ENCODE data around the gene FBXL13.
"Not testable (repeated sequence)": the region's sequence is repeated elsewhere in the genome, so short reads cannot be mapped to it uniquely, and the experiment has no call there.

Gene FBXL13

GRCh38 chr7:103078226-103078625 lies 3.6 kb upstream of the FBXL13 start:
- not testable (repeated sequence) for DNase-seq

DNA sequence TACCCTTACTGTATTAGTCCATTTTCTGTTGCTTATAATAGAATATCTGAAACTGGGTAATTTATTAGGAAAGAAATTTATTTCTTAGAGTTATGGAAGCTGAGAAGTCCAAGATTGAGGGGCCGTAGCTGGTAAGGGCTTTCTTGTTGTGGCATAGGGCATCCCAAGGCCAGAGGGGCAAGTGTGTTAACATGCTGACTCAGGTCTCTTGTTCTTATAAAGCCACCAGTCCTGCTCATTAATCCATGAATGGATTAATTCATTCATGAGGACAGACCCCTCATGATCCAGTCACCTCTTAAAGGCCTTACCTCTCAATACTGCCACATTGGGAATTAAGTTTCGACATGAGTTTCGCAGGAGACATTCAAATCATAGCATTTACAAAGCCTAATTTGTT lies 2.7 kb upstream of the FBXL13 start:
- no peak for DNase-seq

DNA sequence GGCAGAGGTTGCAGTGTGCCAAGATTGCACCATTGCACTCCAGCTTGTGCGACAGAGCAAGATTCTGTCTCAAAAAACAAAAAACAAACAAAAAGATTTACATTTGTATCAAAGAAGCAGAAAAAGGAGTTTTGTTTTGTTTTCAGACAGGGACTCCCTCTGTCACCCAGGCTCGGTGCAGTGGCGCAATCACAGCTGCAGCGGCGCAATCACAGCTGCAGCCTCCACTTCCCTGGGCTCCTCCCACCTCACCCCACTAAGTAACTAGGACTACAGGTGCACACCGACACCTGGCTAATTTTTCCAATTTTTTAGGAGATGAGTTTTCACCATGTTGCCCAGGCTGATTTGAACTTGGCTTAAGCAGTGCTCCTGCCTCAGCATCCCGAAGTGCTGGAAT lies 2.2 kb upstream of the FBXL13 start:
- no peak for DNase-seq

- peak; percentile 76 to 87 for DNase-seq
Observed at GRCh38 chr7:103075337-103075918, 832 bp upstream of the FBXL13 start.

GRCh38 chr7:103073989-103074518 lies 542 bp downstream of the FBXL13 start:
- DNase-seq, result no peak

- DNase-seq, result no peak
Observed at GRCh38 chr7:103071000-103071399, 3.6 kb downstream of the FBXL13 start.

DNA sequence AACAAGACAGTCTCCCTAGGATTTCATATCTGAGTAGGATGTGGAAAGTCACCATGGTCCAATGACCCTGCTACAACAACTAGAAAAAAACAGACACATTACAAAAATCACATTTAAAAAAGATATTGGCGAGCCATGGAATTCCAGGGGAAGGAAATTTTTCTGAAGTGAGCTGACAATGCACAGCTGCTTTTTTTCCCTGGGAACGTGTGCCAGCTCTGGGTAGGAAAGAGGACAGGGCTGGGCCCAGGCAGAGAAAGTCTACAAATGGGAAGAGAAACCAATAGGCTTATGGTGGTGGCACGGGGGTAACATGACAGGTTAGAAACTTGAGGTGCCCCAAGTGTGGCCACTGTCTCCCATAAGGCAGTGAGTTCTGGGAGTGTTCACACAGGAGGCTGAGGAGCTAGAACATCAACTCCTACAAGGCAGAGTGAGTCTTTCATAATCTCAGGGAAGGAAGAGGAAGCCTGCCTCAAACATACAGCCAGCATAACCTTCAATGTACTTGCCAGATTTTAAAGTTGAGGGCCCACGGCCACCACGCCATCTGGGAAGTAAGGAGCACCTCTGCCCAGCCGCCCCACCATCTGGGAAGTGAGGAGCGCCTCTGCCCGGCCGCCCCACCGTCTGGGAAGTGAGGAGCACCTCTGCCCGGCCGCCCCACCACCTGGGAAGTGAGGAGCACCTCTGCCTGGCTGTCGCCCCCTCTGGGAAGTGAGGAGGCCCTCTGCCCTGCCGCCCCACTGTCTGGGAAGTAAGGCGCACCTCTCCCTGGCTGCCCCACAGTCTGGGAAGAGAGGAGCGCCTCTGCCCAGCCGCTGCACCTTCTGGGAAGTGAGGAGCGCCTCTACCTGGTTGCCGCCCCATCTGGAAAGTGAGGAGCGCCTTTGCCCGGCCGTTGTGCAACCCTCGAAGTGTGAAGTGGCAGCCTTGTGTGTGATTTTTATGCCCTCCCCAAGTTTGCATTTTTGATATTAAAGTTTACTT lies 5.9 kb downstream of the FBXL13 start:
- DNase-seq, result no peak

- DNase-seq, result peak; percentile 26 to 36
Observed at GRCh38 chr7:103065667-103066066, 8.9 kb downstream of the FBXL13 start.

DNA sequence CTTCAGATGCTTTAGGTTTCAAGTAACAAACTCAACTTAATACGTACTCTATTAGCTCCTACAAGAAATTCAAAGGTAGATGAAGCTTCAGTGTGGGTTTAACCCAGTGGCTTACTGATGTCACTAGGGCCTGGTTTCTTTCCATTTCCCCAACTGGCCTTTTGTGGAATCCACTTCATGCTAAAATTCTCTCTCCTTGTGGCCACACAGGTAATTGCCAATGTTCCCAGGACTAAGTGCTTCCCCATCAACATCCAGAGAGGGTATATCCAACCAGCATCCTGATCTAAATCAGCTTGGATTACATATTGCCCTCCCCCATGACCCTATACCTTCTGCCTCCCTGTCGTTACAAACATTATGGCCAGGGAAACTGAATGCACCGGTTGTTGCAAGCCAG lies 10.7 kb downstream of the FBXL13 start:
- DNase-seq, result no peak

- no peak for DNase-seq
Observed at GRCh38 chr7:103059471-103059870, 15.1 kb downstream of the FBXL13 start.

GRCh38 chr7:103058122-103058521 lies 16.5 kb downstream of the FBXL13 start:
- no peak for DNase-seq

DNA sequence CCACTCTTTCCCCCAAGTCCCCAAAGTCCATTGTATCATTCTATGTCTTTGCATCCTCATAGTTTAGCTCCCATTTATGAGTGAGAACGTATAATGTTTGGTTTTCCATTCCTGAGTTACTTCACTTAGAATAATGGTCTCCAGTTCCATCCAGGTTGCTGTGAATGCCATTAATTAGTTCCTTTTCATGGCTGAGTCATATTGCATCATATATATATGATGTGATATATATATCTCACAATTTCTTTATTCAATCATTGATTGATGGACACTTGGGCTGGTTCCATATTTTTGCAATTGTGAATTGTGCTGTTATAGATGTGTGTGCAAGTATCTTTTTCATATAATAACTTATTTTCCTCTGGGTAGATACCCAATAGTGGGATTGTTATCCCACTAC lies 18.6 kb downstream of the FBXL13 start:
- DNase-seq, result not testable (repeated sequence)

GRCh38 chr7:103051519-103051918 lies 23.1 kb downstream of the FBXL13 start:
- DNase-seq, result no peak

GRCh38 chr7:103048833-103049232 lies 25.8 kb downstream of the FBXL13 start:
- no peak for DNase-seq

GRCh38 chr7:103041815-103042214 lies 32.8 kb downstream of the FBXL13 start:
- not testable (repeated sequence) for DNase-seq

- DNase-seq, result not testable (repeated sequence)
Observed at GRCh38 chr7:103037823-103038739, 36.5 kb downstream of the FBXL13 start.

DNA sequence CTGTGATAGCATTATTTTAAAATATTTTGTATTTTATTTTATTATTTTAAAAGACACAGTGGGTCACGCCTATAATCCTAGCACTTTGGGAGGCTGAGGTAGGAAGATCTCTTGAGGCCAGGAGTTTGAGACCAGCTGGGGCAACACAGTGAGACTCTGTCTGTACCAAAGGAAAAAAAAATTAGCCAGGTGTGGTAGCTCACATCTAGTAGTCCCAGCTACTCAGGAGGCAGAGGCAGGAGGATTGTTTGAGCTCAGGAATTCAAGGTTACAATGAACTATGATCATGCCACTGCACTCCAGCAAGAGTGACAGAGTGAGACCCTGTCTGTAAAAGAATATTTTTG lies 37.1 kb downstream of the FBXL13 start:
- no peak for DNase-seq

GRCh38 chr7:103034318-103034717 lies 40.3 kb downstream of the FBXL13 start:
- DNase-seq, result not testable (repeated sequence)

GRCh38 chr7:103031781-103032180 lies 42.8 kb downstream of the FBXL13 start:
- no peak for DNase-seq

DNA sequence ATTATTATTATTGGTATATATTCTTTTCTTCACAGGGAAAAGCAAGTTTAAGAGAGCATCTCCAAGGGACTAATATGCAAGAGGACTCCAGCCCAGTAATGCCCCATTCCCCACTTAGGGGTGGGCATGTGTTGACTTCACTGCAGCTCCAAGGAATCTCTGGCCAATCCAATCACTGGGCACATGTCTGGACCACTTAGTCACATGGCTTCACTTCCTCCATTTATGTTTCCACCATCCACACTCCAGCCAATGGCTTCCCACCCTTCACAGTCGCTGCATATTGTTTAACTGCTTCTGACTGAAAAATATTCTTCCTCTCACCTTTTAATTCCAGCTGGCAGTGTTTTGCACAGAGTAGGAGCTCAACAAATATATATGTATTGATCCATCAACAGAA lies 43.6 kb downstream of the FBXL13 start:
- DNase-seq, result no peak

DNA sequence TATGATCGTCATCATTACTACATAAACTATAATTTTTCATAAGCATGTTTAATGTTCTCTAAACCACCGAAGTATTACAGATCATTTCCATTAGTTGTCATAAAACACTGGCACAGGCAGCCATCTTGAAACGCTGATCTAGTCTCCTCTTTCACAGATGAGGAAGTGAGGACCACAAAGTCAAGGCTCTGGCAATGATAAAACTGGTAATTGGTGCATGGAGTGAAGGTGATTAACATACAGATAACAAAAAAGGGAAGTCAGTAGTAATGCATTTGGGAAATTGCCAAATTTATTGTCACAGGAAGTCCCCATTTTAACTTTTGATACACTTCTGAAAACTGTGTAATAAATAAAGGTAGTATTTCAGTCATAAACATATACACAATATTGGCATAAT lies 49.3 kb downstream of the FBXL13 start:
- DNase-seq, result no peak

DNA sequence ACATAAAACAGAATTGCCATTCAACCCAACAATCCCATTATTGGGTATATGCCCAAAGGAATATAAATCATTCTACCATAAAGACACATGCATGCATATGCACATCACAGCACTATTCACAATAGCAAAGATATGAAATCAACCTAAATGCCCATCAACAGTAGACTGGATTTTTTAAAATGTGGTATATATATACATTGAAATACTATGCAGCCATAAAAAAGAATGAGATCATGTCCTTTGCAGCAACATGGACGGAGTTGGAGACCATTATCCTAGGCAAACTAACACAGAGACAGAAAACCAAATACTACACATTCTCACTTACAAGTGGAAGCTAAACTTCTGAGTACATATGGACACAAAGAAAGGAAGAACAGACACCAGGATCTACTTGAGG lies 51.0 kb downstream of the FBXL13 start:
- not testable (repeated sequence) for DNase-seq

- DNase-seq, result not testable (repeated sequence)
Observed at GRCh38 chr7:103021490-103021889, 53.1 kb downstream of the FBXL13 start.
